A549 (cell line): ENCODE data around the gene ANKRD2. TPM values are rescaled to one million over a fixed set of nuclear protein-coding genes. Genes with fewer than 3 reads are reported as not detected.
A peak's percentile ranks its signal among the peaks of the same experiment; 100 is the strongest.

Source experiments
- ATAC-seq, 2 experiments: fragments of 200-7000 bp in 1 of 2; fragments of >200 bp in 1 of 2; cut with Nextera tagmentation in 1 of 2; cut with Tn5 transposase in 1 of 2; 3 replicates each; pipeline versions ENCODE4 v1.8.0 to v1.9.1; 2018 to 2020; ENCODE audit warnings: mild to moderate bottlenecking in 1 of 2, moderate library complexity in 1 of 2
- CTCF ChIA-PET: fragments of 300-600 bp; sonication (Branson Sonifier 250); formaldehyde crosslinking; extraction: SDS; loops from one replicate; lab custom pipeline; 2021; ENCODE audit warnings: antibody characterized with exemption, inconsistent platforms; lab: Yijun Ruan, JAX
- POLR2A ChIA-PET: fragments of 350-600 bp; formaldehyde crosslinking; extraction: SDS; loops from one replicate; lab custom pipeline; 2021; ENCODE audit warnings: antibody characterized with exemption, inconsistent platforms; lab: Yijun Ruan, JAX
- DNase-seq, 2 experiments: peaks; one replicate each; pipeline versions ENCODE4 v3.0.0 to v3.0.0-alpha.2; 2011 to 2016; ENCODE audit warnings: low read depth in 1 of 2, low spot score in 1 of 2
- FAIRE-seq: peaks from 2 replicates; lab custom pipeline; 2011; peaks lifted over from hg19 to GRCh38; lab: Jason Lieb, UNC
- H3K27ac ChIP-seq, 2 experiments: fragments of >200 bp; sonication (Bioruptor Twin); formaldehyde crosslinking; 3 replicates each; pipeline ENCODE4 v1.5.1; 2016 to 2017
- H3K4me1 ChIP-seq: fragments of >200 bp; sonication (Bioruptor Twin); formaldehyde crosslinking; 3 replicates; pipeline ENCODE4 v1.6.1; 2016
- H3K4me2 ChIP-seq: fragments of >200 bp; sonication (Bioruptor Twin); formaldehyde crosslinking; 3 replicates; pipeline ENCODE4 v1.6.1; 2016
- H3K4me3 ChIP-seq: fragments of >200 bp; sonication (Bioruptor Twin); formaldehyde crosslinking; 3 replicates; pipeline ENCODE4 v1.5.1; 2016
- H3K9me3 ChIP-seq: fragments of >200 bp; sonication (Bioruptor Twin); formaldehyde crosslinking; 3 replicates; pipeline ENCODE4 v1.6.1; 2016
- CHD4 ChIP-seq: fragments of 200-600 bp; sonication (generic); IDR thresholded peaks from 2 replicates; pipeline ENCODE4 v1.6.1; 2016; ENCODE audit warnings: antibody characterized with exemption, mild to moderate bottlenecking, borderline replicate concordance
- EHF ChIP-seq: fragments of 250-450 bp; sonication (Bioruptor Pico); IDR thresholded peaks from 2 replicates; pipeline ENCODE4 v1.5.0; 2020; ENCODE audit warnings: mild to moderate bottlenecking
- FOSL2 ChIP-seq, 2 experiments: fragments of 450-650 bp in 1 of 2; fragments of >200 bp in 1 of 2; sonication (Bioruptor Twin) in 1 of 2; formaldehyde crosslinking; IDR thresholded peaks; 2 replicates each; pipeline versions ENCODE4 v1.5.0 to v1.6.1; 2016 to 2020; ENCODE audit warnings: mild to moderate bottlenecking in 1 of 2, moderate library complexity in 1 of 2
- GATA3 ChIP-seq: IDR thresholded peaks from 2 replicates; pipeline ENCODE4 v1.6.1; 2012; ENCODE audit warnings: borderline replicate concordance
- HOXB5 ChIP-seq: fragments of 250-450 bp; sonication (Bioruptor Pico); IDR thresholded peaks from 2 replicates; pipeline ENCODE4 v1.5.0; 2020; ENCODE audit warnings: mild to moderate bottlenecking, moderate library complexity
- JUN ChIP-seq, 2 experiments: fragments of >200 bp; sonication (Bioruptor Twin); formaldehyde crosslinking; IDR thresholded peaks; 2 replicates in 1 of 2; 3 replicates in 1 of 2; pipeline ENCODE4 v1.6.1; 2016 to 2017
- JUNB ChIP-seq: fragments of >200 bp; sonication (Bioruptor Twin); formaldehyde crosslinking; IDR thresholded peaks from 2 replicates; pipeline ENCODE4 v1.6.1; 2016
- KDM1A ChIP-seq: fragments of 200-600 bp; sonication (generic); IDR thresholded peaks from 2 replicates; pipeline ENCODE4 v1.6.1; 2016; ENCODE audit warnings: low read depth, mild to moderate bottlenecking
- KDM5A ChIP-seq: fragments of 200-600 bp; sonication (generic); IDR thresholded peaks from 2 replicates; pipeline ENCODE4 v1.6.1; 2016; ENCODE audit warnings: antibody characterized with exemption, mild to moderate bottlenecking
- MAFK ChIP-seq: fragments of 450-650 bp; IDR thresholded peaks from 2 replicates; pipeline ENCODE4 v1.6.1; 2014; ENCODE audit not compliant: partially characterized antibody
- MAZ ChIP-seq: fragments of 150-350 bp; IDR thresholded peaks from 2 replicates; pipeline ENCODE4 v1.6.1; 2014; ENCODE audit warnings: antibody characterized with exemption, low read depth, low read length, borderline replicate concordance
- NPAS2 ChIP-seq: fragments of 250-450 bp; sonication (Bioruptor Pico); IDR thresholded peaks from 2 replicates; pipeline ENCODE4 v1.8.0; 2022; ENCODE audit warnings: mild to moderate bottlenecking, moderate library complexity, borderline replicate concordance
- PHF8 ChIP-seq: fragments of 200-600 bp; sonication (generic); IDR thresholded peaks from 2 replicates; pipeline ENCODE4 v1.6.1; 2016; ENCODE audit warnings: low read depth, mild to moderate bottlenecking, antibody characterized with exemption, moderate library complexity, borderline replicate concordance
- RFX5 ChIP-seq: fragments of 450-650 bp; IDR thresholded peaks from 2 replicates; pipeline ENCODE4 v1.7.1; 2014; ENCODE audit warnings: antibody characterized with exemption, mild to moderate bottlenecking, moderate library complexity
- SMC3 ChIP-seq: fragments of >200 bp; sonication (Bioruptor Twin); formaldehyde crosslinking; IDR thresholded peaks from 3 replicates; pipeline ENCODE4 v1.6.1; 2018; ENCODE audit warnings: inconsistent platforms
- TFCP2L1 ChIP-seq: fragments of 250-450 bp; sonication (Bioruptor Pico); IDR thresholded peaks from 2 replicates; pipeline ENCODE4 v1.5.0; 2021; ENCODE audit warnings: mild to moderate bottlenecking
- TP53 ChIP-seq: fragments of 250-450 bp; sonication (Bioruptor Pico); IDR thresholded peaks from 2 replicates; pipeline ENCODE4 v1.5.0; 2021; ENCODE audit warnings: mild to moderate bottlenecking, moderate library complexity
- ZC3H11A ChIP-seq: fragments of 450-650 bp; IDR thresholded peaks from 2 replicates; pipeline ENCODE4 v1.6.1; 2014; ENCODE audit warnings: antibody characterized with exemption, mild to moderate bottlenecking
- ZNF302 ChIP-seq: fragments of 250-450 bp; sonication (Bioruptor Pico); IDR thresholded peaks from 2 replicates; pipeline ENCODE4 v1.9.0; 2021; ENCODE audit warnings: inconsistent platforms, mild to moderate bottlenecking, moderate library complexity
- WGBS: methylation state at CpG from one replicate; pipeline ENCODE4 v1.1.6; 2017; ENCODE audit errors: missing lambda C conversion rate; 5-methylcytosine and 5-hydroxymethylcytosine counted together
- polyA plus RNA-seq, 4 experiments: library from polyadenylated mRNA; depleted of rRNA in 3 of 4; stranded (reverse); fragments of >200 nt; fragmentation: RNase III in 1 of 4; extraction: RNeasy Plus Mini Kit Qiagen cat#74134 plus additional on column Dnase treatment in 1 of 4; gene quantifications; 2 replicates in 3 of 4; 3 replicates in 1 of 4; pipeline ENCODE4 v1.2.3, GENCODE V29; 2011 to 2017
- TF ChIP-seq, protein P1 (sequence below): IDR thresholded peaks from 2 replicates; pipeline ENCODE4 v1.6.1; 2012
- TF ChIP-seq, protein P2 (sequence below): fragments of 250-450 bp; sonication (Bioruptor Pico); IDR thresholded peaks from 2 replicates; pipeline ENCODE4 v1.5.0; 2020; ENCODE audit warnings: low read depth, mild to moderate bottlenecking, moderate library complexity
- TF ChIP-seq, protein P3 (sequence below): fragments of >200 bp; sonication (Bioruptor Twin); formaldehyde crosslinking; IDR thresholded peaks from 3 replicates; pipeline ENCODE4 v1.6.1; 2016
- TF ChIP-seq, protein P4 (sequence below): fragments of 150-350 bp; IDR thresholded peaks from 2 replicates; pipeline ENCODE4 v1.6.1; 2014; ENCODE audit warnings: low read depth, mild to moderate bottlenecking, low read length
- TF ChIP-seq, protein P5 (sequence below): IDR thresholded peaks from 2 replicates; pipeline ENCODE4 v1.6.1; 2012
- TF ChIP-seq, protein P6 (sequence below): IDR thresholded peaks from 2 replicates; pipeline ENCODE4 v1.6.1; 2012; ENCODE audit warnings: low read depth, borderline replicate concordance

Gene ANKRD2
- polyA plus RNA-seq, 2 of the 4 experiments (the other 2 are of a cell fraction): 1.5 to 4.7 TPM

DNA sequence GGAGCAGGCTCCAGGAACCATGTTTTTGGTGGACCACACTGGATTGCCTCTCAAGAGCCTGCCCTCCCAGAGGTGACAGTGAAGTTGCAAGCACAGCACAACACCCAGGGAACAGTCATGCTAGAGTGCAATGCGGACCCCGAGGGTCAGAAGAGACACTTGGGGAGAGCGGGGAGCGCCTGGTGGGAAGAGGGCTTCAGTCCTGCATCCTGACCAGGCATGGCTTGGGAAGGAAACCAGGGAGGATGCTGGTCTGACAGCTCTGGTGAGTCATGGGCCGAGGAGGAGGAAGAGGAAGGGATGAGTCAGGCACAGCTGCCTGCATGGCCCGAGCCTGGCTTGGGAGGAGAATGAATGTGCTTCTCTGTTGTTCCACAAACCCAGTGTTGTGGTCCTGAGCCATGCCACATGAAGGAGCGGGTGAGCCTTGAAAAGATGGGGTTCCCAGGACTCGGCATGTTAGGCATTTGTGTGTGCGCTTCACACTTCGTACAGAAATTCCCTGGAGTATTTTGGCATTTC is 29.5 kb upstream of the ANKRD2 start:
- 12% methylated on average over 10 of the region's 10 CpGs for WGBS
- ChIA-PET CTCF (interaction anchor here (0.6 to 11.6 kb wide), 5 partner anchors 7 to 188 kb away, joined by 3 to 213 read pairs (median 3); partner anchors contain the start of gene ANKRD2), POLR2A (interaction anchor here (1.1 kb wide), 1 partner anchor 46 kb away, joined by 3 read pairs; no protein-coding TSS in a partner anchor)
- Histone ChIP-seq H3K9me3 (no peaks in the 10 kb centered on the region), H3K4me1 (peaks cover 58% of the 10 kb centered on the region), H3K4me2 (peak overlapping the region; percentile 68), H3K4me3 (no peak overlapping the region), H3K27ac (peak overlapping the region; percentile 86 to 92)
- peak; percentile 89 for TF ChIP-seq FOSL2 (IDR thresholded peaks at IDR 0.05)
- TF ChIP-seq FOSL2 (CRISPR knock-in tag; IDR thresholded peaks at IDR 0.05): peak; percentile 98
- 0 out of 2 replicates have a peak, but pooled peaks have one; percentile 21 for TF ChIP-seq HOXB5 (CRISPR knock-in tag)
- peak; percentile 63 for TF ChIP-seq JUNB
- peak; percentile 42 for TF ChIP-seq MAFK
- TF ChIP-seq PHF8: no peak
- no peak for TF ChIP-seq KDM1A
- peak; percentile 54; the same call in 1 of the 2 replicates for TF ChIP-seq GATA3
- no peak for TF ChIP-seq ZNF302
- TF ChIP-seq, protein P1, sequence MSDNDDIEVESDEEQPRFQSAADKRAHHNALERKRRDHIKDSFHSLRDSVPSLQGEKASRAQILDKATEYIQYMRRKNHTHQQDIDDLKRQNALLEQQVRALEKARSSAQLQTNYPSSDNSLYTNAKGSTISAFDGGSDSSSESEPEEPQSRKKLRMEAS: peak; percentile 90
- TF ChIP-seq, protein P2, sequence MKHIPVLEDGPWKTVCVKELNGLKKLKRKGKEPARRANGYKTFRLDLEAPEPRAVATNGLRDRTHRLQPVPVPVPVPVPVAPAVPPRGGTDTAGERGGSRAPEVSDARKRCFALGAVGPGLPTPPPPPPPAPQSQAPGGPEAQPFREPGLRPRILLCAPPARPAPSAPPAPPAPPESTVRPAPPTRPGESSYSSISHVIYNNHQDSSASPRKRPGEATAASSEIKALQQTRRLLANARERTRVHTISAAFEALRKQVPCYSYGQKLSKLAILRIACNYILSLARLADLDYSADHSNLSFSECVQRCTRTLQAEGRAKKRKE (CRISPR knock-in tag): peak; percentile 65; the same call in 1 of the 2 replicates
- TF ChIP-seq JUN (IDR thresholded peaks at IDR 0.05): 0 out of 5 replicates have a peak, but pooled peaks of 1 of the 2 experiments have one; percentile 20
- DNase-seq (peak; percentile 76 to 95), ATAC-seq (peak; percentile 69 to 86), FAIRE-seq (peak; percentile 99)

DNA sequence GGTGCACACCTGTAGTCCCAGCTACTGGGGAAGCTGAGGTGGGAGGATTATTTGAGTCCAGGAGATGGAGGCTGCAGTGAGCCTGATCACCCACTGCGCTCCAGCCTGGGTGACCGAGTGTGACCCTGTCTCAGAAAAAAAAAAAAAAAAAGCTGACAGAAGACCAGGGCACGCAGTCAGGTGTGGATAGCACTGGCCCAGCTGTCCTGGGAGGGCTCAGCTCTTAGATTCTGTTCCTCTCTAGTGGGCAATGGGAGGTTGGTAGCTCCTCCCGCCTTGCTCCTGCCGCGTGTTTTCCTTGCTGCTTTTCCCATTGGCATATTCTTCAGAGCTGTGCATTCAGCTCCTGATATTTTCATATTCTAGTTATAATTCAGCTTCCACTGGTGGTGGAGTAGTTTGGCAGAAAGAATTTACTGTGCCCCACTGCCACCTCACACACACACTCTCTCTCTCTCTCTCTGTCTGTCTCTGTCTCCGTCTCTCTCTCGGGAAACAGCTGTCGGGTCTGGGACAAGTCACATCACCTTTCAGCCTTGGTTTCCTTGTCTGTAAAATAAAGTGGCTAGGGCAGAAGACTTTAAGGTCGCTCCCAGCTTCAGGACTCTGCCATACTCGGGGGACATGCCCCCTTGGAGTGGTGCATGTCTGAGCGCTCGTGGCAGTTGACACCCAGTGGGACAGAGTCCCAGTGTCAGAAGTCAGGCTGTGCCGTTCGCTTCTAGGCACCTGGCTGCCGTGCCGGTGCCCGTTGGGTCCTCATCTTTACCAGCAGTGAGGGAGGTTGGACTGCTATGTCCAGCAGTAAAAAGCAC is 25.9 kb upstream of the ANKRD2 start:
- ChIA-PET CTCF (interaction anchor here (0.8 to 10.8 kb wide), 7 partner anchors 9 to 94 kb away, joined by 3 to 218 read pairs (median 5); no protein-coding TSS in a partner anchor), POLR2A (interaction anchor here (0.9 kb wide), 1 partner anchor 49 kb away, joined by 3 read pairs; no protein-coding TSS in a partner anchor)
- H3K27ac ChIP-seq: 0 out of 6 replicates have a peak overlapping the region, but pooled peaks of 1 of the 2 experiments have one; percentile 2
- TF ChIP-seq, protein P3, sequence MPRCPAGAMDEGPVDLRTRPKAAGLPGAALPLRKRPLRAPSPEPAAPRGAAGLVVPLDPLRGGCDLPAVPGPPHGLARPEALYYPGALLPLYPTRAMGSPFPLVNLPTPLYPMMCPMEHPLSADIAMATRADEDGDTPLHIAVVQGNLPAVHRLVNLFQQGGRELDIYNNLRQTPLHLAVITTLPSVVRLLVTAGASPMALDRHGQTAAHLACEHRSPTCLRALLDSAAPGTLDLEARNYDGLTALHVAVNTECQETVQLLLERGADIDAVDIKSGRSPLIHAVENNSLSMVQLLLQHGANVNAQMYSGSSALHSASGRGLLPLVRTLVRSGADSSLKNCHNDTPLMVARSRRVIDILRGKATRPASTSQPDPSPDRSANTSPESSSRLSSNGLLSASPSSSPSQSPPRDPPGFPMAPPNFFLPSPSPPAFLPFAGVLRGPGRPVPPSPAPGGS: no peak
- no peak for TF ChIP-seq MAZ
- TF ChIP-seq, protein P4, sequence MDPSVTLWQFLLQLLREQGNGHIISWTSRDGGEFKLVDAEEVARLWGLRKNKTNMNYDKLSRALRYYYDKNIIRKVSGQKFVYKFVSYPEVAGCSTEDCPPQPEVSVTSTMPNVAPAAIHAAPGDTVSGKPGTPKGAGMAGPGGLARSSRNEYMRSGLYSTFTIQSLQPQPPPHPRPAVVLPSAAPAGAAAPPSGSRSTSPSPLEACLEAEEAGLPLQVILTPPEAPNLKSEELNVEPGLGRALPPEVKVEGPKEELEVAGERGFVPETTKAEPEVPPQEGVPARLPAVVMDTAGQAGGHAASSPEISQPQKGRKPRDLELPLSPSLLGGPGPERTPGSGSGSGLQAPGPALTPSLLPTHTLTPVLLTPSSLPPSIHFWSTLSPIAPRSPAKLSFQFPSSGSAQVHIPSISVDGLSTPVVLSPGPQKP: no peak
- TF ChIP-seq RFX5: no peak
- H3K4me2 ChIP-seq: no peak overlapping the region
- WGBS: 91% methylated on average over 18 of the region's 18 CpGs
- no peaks in the 10 kb centered on the region for H3K9me3 ChIP-seq
- no peak overlapping the region for H3K4me3 ChIP-seq
- ATAC-seq (no peak), FAIRE-seq (no peak), DNase-seq (no peak)
- peaks cover 23% of the 10 kb centered on the region for H3K4me1 ChIP-seq

DNA sequence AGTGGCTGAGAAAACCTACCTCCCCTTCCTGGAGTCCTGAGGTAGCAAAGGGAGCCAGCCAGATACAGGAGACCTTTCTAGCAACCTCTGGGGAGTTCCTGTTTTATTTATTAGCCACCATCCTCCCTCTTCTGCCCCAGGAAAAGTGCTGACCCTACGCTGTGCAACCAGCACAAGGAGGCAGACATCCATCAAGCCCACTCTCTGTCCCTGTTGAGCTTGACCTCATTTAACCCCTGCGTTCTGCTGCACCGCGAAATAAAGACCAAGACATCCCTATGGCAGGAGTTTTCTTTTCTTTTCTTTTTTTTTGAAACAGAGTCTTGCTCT is 25.3 kb upstream of the ANKRD2 start:
- Histone ChIP-seq H3K27ac (0 out of 6 replicates have a peak overlapping the region, but pooled peaks of 1 of the 2 experiments have one; percentile 2), H3K4me3 (no peak overlapping the region), H3K4me2 (no peak overlapping the region), H3K4me1 (peaks cover 17% of the 10 kb centered on the region), H3K9me3 (no peaks in the 10 kb centered on the region)
- ChIA-PET CTCF (interaction anchor here (1.3 to 10.8 kb wide), 4 partner anchors 9 to 85 kb away, joined by 3 to 218 read pairs (median 114); no protein-coding TSS in a partner anchor), POLR2A (no interaction called here)
- FAIRE-seq (no peak), ATAC-seq (no peak), DNase-seq (no peak)
- 97% methylated on average over 4 of the region's 4 CpGs for WGBS
- TF ChIP-seq TP53 (no peak), NPAS2 (CRISPR knock-in tag) (no peak), SMC3 (no peak), EHF (CRISPR knock-in tag) (no peak), ZC3H11A (no peak), TFCP2L1 (CRISPR knock-in tag) (no peak), KDM5A (no peak), CHD4 (no peak), MAZ (no peak)
- TF ChIP-seq, protein P5, sequence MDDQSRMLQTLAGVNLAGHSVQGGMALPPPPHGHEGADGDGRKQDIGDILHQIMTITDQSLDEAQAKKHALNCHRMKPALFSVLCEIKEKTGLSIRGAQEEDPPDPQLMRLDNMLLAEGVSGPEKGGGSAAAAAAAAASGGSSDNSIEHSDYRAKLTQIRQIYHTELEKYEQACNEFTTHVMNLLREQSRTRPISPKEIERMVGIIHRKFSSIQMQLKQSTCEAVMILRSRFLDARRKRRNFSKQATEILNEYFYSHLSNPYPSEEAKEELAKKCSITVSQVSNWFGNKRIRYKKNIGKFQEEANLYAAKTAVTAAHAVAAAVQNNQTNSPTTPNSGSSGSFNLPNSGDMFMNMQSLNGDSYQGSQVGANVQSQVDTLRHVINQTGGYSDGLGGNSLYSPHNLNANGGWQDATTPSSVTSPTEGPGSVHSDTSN: no peak
- TF ChIP-seq, protein P3: no peak
- TF ChIP-seq, protein P6, sequence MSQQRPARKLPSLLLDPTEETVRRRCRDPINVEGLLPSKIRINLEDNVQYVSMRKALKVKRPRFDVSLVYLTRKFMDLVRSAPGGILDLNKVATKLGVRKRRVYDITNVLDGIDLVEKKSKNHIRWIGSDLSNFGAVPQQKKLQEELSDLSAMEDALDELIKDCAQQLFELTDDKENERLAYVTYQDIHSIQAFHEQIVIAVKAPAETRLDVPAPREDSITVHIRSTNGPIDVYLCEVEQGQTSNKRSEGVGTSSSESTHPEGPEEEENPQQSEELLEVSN: no peak
